K562 (cell line): ENCODE measurements around the gene MEX3D. TPM values are rescaled to one million over a fixed set of nuclear protein-coding genes. Genes with fewer than 3 reads are reported as not detected.
A peak's percentile ranks its signal among the peaks of the same experiment; 100 is the strongest.

Source experiments
- ETS2 ChIP-seq: IDR thresholded peaks from 2 replicates; pipeline ENCODE4 v1.6.1; 2016; ENCODE audit warnings: borderline replicate concordance, missing genetic modification characterization, mild to moderate bottlenecking, moderate library complexity, missing compliant biosample characterization; ENCODE audit not compliant: poor library complexity, severe bottlenecking
- GABPB1 ChIP-seq: sonication (generic); formaldehyde crosslinking; IDR thresholded peaks from 2 replicates; pipeline ENCODE4 v1.8.0; 2022; ENCODE audit warnings: mild to moderate bottlenecking, missing genetic modification reagents
- GMEB1 ChIP-seq: fragments of 250-450 bp; sonication (Bioruptor Pico); IDR thresholded peaks from 2 replicates; pipeline ENCODE4 v1.4.0; 2020; ENCODE audit warnings: mild to moderate bottlenecking
- HDAC1 ChIP-seq, 2 experiments: fragments of 450-650 bp; IDR thresholded peaks; 2 replicates each; pipeline ENCODE4 v1.6.1; 2016 to 2017; ENCODE audit warnings: inconsistent platforms in 1 of 2, mild to moderate bottlenecking in 1 of 2, moderate library complexity in 1 of 2
- JUNB ChIP-seq: fragments of 450-650 bp; formaldehyde crosslinking; conservative IDR thresholded peaks from 2 replicates; pipeline ENCODE4 v1.4.0; 2020; ENCODE audit warnings: mild to moderate bottlenecking
- KAT2B ChIP-seq: IDR thresholded peaks from one replicate; pipeline ENCODE4 v1.6.1; 2012; ENCODE audit warnings: low read depth, mild to moderate bottlenecking, control low read depth, inconsistent platforms, low read length, moderate library complexity
- KAT8 ChIP-seq: fragments of 450-650 bp; IDR thresholded peaks from 2 replicates; pipeline ENCODE4 v1.6.1; 2016; ENCODE audit warnings: low read depth, mild to moderate bottlenecking
- NFATC3 ChIP-seq: fragments of 450-650 bp; IDR thresholded peaks from 2 replicates; pipeline ENCODE4 v1.6.1; 2017; ENCODE audit warnings: mild to moderate bottlenecking
- POLR2AphosphoS5 ChIP-seq: IDR thresholded peaks from 2 replicates; pipeline ENCODE4 v1.6.1; 2011; ENCODE audit warnings: mild to moderate bottlenecking, low read depth, low read length, moderate library complexity; ENCODE audit not compliant: control insufficient read depth, insufficient read depth
- RBM25 ChIP-seq: fragments of 200-400 bp; formaldehyde crosslinking; IDR thresholded peaks from 2 replicates; pipeline ENCODE4 v1.6.1; 2018; ENCODE audit warnings: low read length, low read depth, moderate library complexity; ENCODE audit not compliant: severe bottlenecking
- REST ChIP-seq, 2 experiments: fragments of 450-650 bp; formaldehyde crosslinking in 1 of 2; IDR thresholded peaks; 2 replicates each; pipeline versions ENCODE4 v1.4.0 to v1.6.1; 2014 to 2020; ENCODE audit warnings: mild to moderate bottlenecking in 2 of 2, borderline replicate concordance in 1 of 2, low read depth in 1 of 2
- SMARCE1 ChIP-seq: fragments of 450-650 bp; IDR thresholded peaks from 2 replicates; pipeline ENCODE4 v1.7.1; 2016; ENCODE audit warnings: mild to moderate bottlenecking
- ZC3H8 ChIP-seq: fragments of 450-650 bp; IDR thresholded peaks from 2 replicates; pipeline ENCODE4 v1.6.1; 2017
- ZHX1 ChIP-seq: fragments of 150-350 bp; conservative IDR thresholded peaks from 2 replicates; pipeline ENCODE4 v1.6.1; 2014; ENCODE audit warnings: low read length
- ZNF140 ChIP-seq: fragments of 250-450 bp; sonication (Bioruptor Pico); IDR thresholded peaks from 2 replicates; pipeline ENCODE4 v1.8.0; 2021; ENCODE audit warnings: moderate library complexity, mild to moderate bottlenecking, inconsistent platforms
- ZNF75A ChIP-seq: fragments of 450-650 bp; formaldehyde crosslinking; IDR thresholded peaks from 2 replicates; pipeline ENCODE4 v1.4.0; 2020; ENCODE audit warnings: mild to moderate bottlenecking
- polyA plus RNA-seq, 8 experiments: library from polyadenylated mRNA; depleted of rRNA in 4 of 8; stranded (reverse) in 5 of 8; unstranded in 3 of 8; fragments of >200 nt; fragmentation: Nextera tagmentation in 2 of 8; fragmentation: Illumina TruSeq in 1 of 8; extraction: Ambion mirVana in 2 of 8; extraction: Trizol in 1 of 8; gene quantifications; 2 replicates each; pipeline versions ENCODE4 v1.2.1 to v1.2.3, GENCODE V29; 2011 to 2014; ENCODE audit warnings: inconsistent platforms in 1 of 8, missing spikeins in 1 of 8
- total RNA-seq, 7 experiments: library from RNA; depleted of rRNA in 6 of 7; stranded (reverse); fragments of >200 nt in 6 of 7; fragmentation: Illumina TruSeq in 2 of 7; extraction: Trizol in 2 of 7; gene quantifications; 2 replicates each; pipeline versions ENCODE4 v1.2.1 to v1.2.3, GENCODE V29; 2011 to 2021; ENCODE audit warnings: low replicate concordance in 1 of 7

Gene MEX3D
- total and polyA plus RNA-seq, 9 of the 15 experiments (the other 6 are each of a cell fraction or from before 2014, with no cell fraction given), result 1.7 to 39.3 (median 5.7) TPM

GRCh38 chr19:1592024-1592754 lies 24.1 kb upstream of the MEX3D start (continued):
- TF ChIP-seq ETS2 (tag), result no peak
- no peak for TF ChIP-seq SMARCE1
- no peak for TF ChIP-seq KAT8
- no peak for TF ChIP-seq ZC3H8
- peak; percentile 81 for TF ChIP-seq POLR2AphosphoS5
- no peak for TF ChIP-seq ZNF75A (CRISPR knock-in tag)
- peak; percentile 20; the same call in 1 of the 2 replicates for TF ChIP-seq GABPB1 (CRISPR knock-in tag)
- TF ChIP-seq KAT2B, result no peak
- TF ChIP-seq RBM25, result no peak
- TF ChIP-seq JUNB (CRISPR knock-in tag), result no peak
- TF ChIP-seq GMEB1 (CRISPR knock-in tag), result peak; percentile 99
- no peak for TF ChIP-seq NFATC3
- TF ChIP-seq ZNF140, result no peak
- peak in 1 of 2 experiments; percentile 81; a peak in 2 of 4 replicates for TF ChIP-seq HDAC1 (IDR thresholded peaks at IDR 0.05)
- TF ChIP-seq ZHX1, result no peak
- no peak for TF ChIP-seq REST (IDR thresholded peaks at IDR 0.05; ENCODE audit: borderline replicate concordance)
- peak; percentile 67; the same call in 1 of the 2 replicates for TF ChIP-seq REST (CRISPR knock-in tag; IDR thresholded peaks at IDR 0.05; ENCODE audit: low read depth)
